GM23248 (cell line): ENCODE data around the gene OR3A1. TPM values are rescaled to one million over a fixed set of nuclear protein-coding genes. Genes with fewer than 3 reads are reported as not detected.
"Not testable (repeated sequence)": the region's sequence is repeated elsewhere in the genome, so short reads cannot be mapped to it uniquely, and the experiment has no call there.

Source experiments
- DNase-seq: peaks from one replicate; pipeline ENCODE4 v3.0.0-alpha.2; 2015
- H2AFZ ChIP-seq: fragments of 200-600 bp; sonication (generic); 2 replicates; pipeline ENCODE4 v1.6.1; 2016; ENCODE audit warnings: antibody characterized with exemption
- H3F3A ChIP-seq: fragments of 200-600 bp; sonication (generic); 2 replicates; pipeline ENCODE4 v1.6.1; 2016; ENCODE audit warnings: mild to moderate bottlenecking, antibody characterized with exemption, mixed run types; ENCODE audit not compliant: insufficient read depth
- H3K27ac ChIP-seq: fragments of 200-600 bp; sonication (generic); 2 replicates; pipeline ENCODE4 v1.5.1; 2016; ENCODE audit warnings: mild to moderate bottlenecking
- H3K27me3 ChIP-seq: fragments of 200-600 bp; sonication (generic); replicated peaks from 2 replicates; pipeline ENCODE4 v1.6.1; 2016; ENCODE audit warnings: mild to moderate bottlenecking; ENCODE audit not compliant: insufficient read depth
- H3K36me3 ChIP-seq: fragments of 200-600 bp; sonication (generic); 2 replicates; pipeline ENCODE4 v1.6.1; 2016; ENCODE audit warnings: low read depth, mild to moderate bottlenecking
- H3K4me1 ChIP-seq: fragments of 200-600 bp; sonication (generic); 2 replicates; pipeline ENCODE4 v1.6.1; 2016; ENCODE audit warnings: mild to moderate bottlenecking; ENCODE audit not compliant: insufficient read depth
- H3K4me2 ChIP-seq: fragments of 200-600 bp; sonication (generic); one replicate; pipeline ENCODE4 v1.6.1; 2016; ENCODE audit warnings: mild to moderate bottlenecking; ENCODE audit not compliant: unreplicated experiment
- H3K4me3 ChIP-seq: fragments of 200-600 bp; sonication (generic); 2 replicates; pipeline ENCODE4 v1.5.1; 2016; ENCODE audit warnings: mild to moderate bottlenecking
- H3K79me2 ChIP-seq: fragments of 200-600 bp; sonication (generic); 2 replicates; pipeline ENCODE4 v1.6.1; 2016; ENCODE audit warnings: mild to moderate bottlenecking; ENCODE audit not compliant: insufficient read depth
- H3K9ac ChIP-seq: fragments of 200-600 bp; sonication (generic); 2 replicates; pipeline ENCODE4 v1.6.1; 2016; ENCODE audit warnings: mild to moderate bottlenecking
- H3K9me2 ChIP-seq: fragments of 200-600 bp; sonication (generic); 2 replicates; pipeline ENCODE4 v1.6.1; 2016; ENCODE audit warnings: mixed run types, mild to moderate bottlenecking, moderate library complexity; ENCODE audit not compliant: insufficient read depth
- H3K9me3 ChIP-seq: fragments of 200-600 bp; sonication (generic); one replicate; pipeline ENCODE4 v1.6.1; 2017; ENCODE audit warnings: low read depth
- H4K20me1 ChIP-seq: fragments of 200-600 bp; sonication (generic); 2 replicates; pipeline ENCODE4 v1.6.0; 2016; ENCODE audit not compliant: insufficient read depth
- EZH2 ChIP-seq: fragments of 200-600 bp; sonication (generic); IDR thresholded peaks from 2 replicates; pipeline ENCODE4 v1.6.1; 2018; ENCODE audit warnings: antibody characterized with exemption, mild to moderate bottlenecking; ENCODE audit not compliant: insufficient read depth, poor library complexity, severe bottlenecking
- EZH2phosphoT487 ChIP-seq: fragments of 200-600 bp; sonication (generic); IDR thresholded peaks from 2 replicates; pipeline ENCODE4 v1.6.1; 2018; ENCODE audit warnings: antibody characterized with exemption, moderate library complexity, mild to moderate bottlenecking, low read depth; ENCODE audit not compliant: insufficient read depth
- WGBS, 2 experiments: methylation state at CpG; one replicate each; pipeline ENCODE4 v1.1.6; 2015 to 2017; ENCODE audit warnings: low lambda C conversion rate in 2 of 2, low coverage in 1 of 2; ENCODE audit errors: missing lambda C conversion rate in 2 of 2; 5-methylcytosine and 5-hydroxymethylcytosine counted together
- in situ Hi-C: fragments of 300-500 bp; cut with MboI; formaldehyde crosslinking; loops from 2 replicates; pipeline ENCODE4 v1.15.0; 2020
- polyA plus RNA-seq: library from polyadenylated mRNA; unstranded; fragments of >200 nt; fragmentation: Nextera tagmentation; extraction: Ambion mirVana; gene quantifications from 2 replicates; pipeline ENCODE4 v1.2.1, GENCODE V29; 2016
- total RNA-seq: library from RNA; depleted of rRNA; stranded (reverse); fragments of >200 nt; shearing (Covaris generic); gene quantifications from 2 replicates; pipeline ENCODE4 v1.2.3, GENCODE V29; 2014

Gene OR3A1
- total and polyA plus RNA-seq, 2 experiments from 2014 or later = not detected

DNA sequence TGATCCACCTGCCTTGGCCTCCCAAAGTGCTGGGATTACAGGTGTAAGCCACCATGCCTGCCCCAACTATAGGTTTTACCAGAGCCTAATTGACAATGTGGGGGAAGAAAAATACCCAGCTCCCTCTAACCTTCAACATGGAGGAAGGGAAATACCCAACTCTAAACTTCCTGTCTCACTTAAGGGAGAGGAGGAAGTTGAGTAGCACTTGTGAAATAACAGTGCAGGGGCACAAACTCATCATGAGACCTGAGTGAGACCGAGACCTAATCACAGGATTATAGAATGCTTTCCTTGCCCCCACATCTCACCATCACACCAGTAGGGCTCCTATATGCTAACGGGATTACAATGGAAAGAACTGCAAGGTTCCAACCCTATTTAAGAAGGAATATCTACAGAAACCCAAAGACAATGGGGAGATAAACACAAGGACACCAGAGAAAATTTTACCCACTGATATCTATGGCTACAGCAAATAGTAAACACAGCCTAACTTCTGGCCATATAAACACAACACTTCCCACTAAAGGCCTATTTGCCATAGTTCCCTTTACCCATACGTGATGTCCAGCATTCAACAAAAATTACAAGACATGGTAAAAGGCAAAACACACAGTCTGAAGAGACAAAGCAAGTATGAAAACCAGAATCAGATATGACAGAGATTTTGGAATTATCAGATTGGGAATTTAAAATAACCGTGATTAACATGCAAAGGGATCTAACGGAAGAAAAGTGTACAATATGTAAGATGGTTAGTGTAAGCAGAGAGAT, 26.9 kb downstream of the OR3A1 start:
- Histone ChIP-seq H3F3A (no peaks in the 10 kb centered on the region), H4K20me1 (no peaks in the 10 kb centered on the region), H3K4me2 (no peak overlapping the region), H3K9me2 (no peaks in the 10 kb centered on the region), H3K36me3 (no peaks in the 10 kb centered on the region), H3K27ac (no peak overlapping the region), H3K4me1 (no peaks in the 10 kb centered on the region), H3K79me2 (no peaks in the 10 kb centered on the region), H3K27me3 (no peaks in the 10 kb centered on the region), H3K9ac (no peak overlapping the region), H3K9me3 (no peaks in the 10 kb centered on the region), H3K4me3 (no peak overlapping the region), H2AFZ (no peak overlapping the region)
- no peak for TF ChIP-seq EZH2phosphoT487
- TF ChIP-seq EZH2 = no peak
- no peak for DNase-seq
- in situ Hi-C loops = no loop called here
- WGBS, 2 experiments = 27 to 28% methylated on average over 5 of the region's 5 CpGs

DNA sequence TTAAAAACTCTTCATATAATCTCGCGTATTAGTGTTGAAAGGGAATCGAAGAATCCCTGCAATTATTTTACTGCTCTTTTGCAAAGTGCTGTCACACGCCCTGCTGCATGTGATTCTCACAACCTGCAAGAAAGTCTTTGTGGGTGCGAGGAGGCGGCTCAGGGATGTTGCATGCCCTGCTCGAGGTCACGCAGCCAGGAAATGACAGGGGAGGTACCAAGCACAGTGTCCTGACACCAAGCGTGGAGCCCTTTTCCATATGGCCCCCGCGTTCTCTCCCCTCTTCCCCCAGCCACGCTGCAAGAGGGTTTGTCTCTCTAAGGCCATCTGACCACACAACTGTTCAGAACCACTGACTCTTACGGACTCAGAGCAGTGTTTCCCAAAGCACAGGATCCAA, 37.6 kb downstream of the OR3A1 start:
- Histone ChIP-seq H4K20me1 (no peaks in the 10 kb centered on the region), H3K79me2 (no peaks in the 10 kb centered on the region), H2AFZ (no peak overlapping the region), H3K4me1 (no peaks in the 10 kb centered on the region), H3K9me3 (no peaks in the 10 kb centered on the region), H3K27ac (no peak overlapping the region), H3K4me2 (no peak overlapping the region), H3F3A (no peaks in the 10 kb centered on the region), H3K9ac (no peak overlapping the region), H3K36me3 (no peaks in the 10 kb centered on the region), H3K27me3 (no peaks in the 10 kb centered on the region), H3K4me3 (no peak overlapping the region), H3K9me2 (no peaks in the 10 kb centered on the region)
- no peak for DNase-seq
- in situ Hi-C loops = no loop called here
- 33 to 39% methylated on average over 13 of the region's 13 CpGs for WGBS, 2 experiments
- TF ChIP-seq EZH2 (no peak), EZH2phosphoT487 (no peak)

DNA sequence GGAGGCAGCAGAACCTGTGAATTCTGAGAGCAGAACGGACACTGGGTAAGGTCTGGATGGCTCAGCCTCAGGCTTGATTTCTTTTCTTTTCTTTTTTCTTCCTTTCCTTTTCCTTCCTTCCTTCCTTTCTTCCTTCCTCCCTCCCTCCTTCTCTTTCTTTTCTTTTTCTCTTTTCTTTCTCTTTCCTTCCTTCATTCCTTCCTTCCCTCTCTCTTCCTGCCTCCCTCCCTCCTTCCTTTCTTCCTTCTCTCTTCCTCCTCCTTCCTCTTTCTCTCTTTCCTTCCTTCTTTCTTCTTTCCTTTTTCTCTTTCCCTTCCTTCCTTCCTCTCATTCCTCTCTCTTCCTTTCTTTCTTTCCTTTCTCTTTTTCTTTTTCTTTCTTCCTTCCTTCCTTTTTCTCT, 38.0 kb downstream of the OR3A1 start:
- Histone ChIP-seq H3K9ac (no peak overlapping the region), H3F3A (no peaks in the 10 kb centered on the region), H3K9me3 (no peaks in the 10 kb centered on the region), H3K4me1 (no peaks in the 10 kb centered on the region), H3K79me2 (no peaks in the 10 kb centered on the region), H3K4me2 (no peak overlapping the region), H3K4me3 (no peak overlapping the region), H2AFZ (no peak overlapping the region), H3K9me2 (no peaks in the 10 kb centered on the region), H3K36me3 (no peaks in the 10 kb centered on the region), H3K27me3 (no peaks in the 10 kb centered on the region), H4K20me1 (no peaks in the 10 kb centered on the region), H3K27ac (no peak overlapping the region)
- no peak for DNase-seq
- TF ChIP-seq EZH2phosphoT487 = no peak
- no peak for TF ChIP-seq EZH2
- 18 to 23% methylated on average over 1 of the region's 1 CpG for WGBS, 2 experiments
- in situ Hi-C loops = no loop called here

DNA sequence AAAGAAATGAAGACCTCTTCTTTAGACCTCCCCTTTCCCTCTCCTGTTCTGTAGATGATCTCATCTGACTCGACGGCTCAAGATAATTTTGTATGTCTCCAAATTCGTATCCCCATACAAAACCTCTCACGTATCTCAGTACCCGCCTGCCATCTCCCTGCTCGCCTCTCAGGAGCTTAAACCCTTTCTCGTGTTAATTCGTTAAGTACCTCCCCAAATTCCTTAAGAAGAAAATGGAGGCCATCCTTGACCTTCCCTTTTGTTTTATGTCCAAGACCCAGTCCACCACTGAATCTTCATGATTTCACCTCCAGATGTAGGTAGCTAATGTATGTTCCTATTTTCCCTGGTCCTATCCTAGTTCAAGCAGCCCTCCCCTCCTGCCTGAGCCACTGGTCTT, 41.6 kb downstream of the OR3A1 start:
- no peak overlapping the region for H3K9ac ChIP-seq
- DNase-seq = no peak
- no peak overlapping the region for H3K4me3 ChIP-seq
- H3K27ac ChIP-seq = no peak overlapping the region
- no peak overlapping the region for H3K4me2 ChIP-seq
- no peaks in the 10 kb centered on the region for H3K27me3 ChIP-seq
- H4K20me1 ChIP-seq = no peaks in the 10 kb centered on the region
- no peaks in the 10 kb centered on the region for H3F3A ChIP-seq
- in situ Hi-C loops = no loop called here
- no peaks in the 10 kb centered on the region for H3K36me3 ChIP-seq
- H3K9me3 ChIP-seq = no peaks in the 10 kb centered on the region
- 29 to 41% methylated on average over 8 of the region's 8 CpGs for WGBS, 2 experiments
- no peaks in the 10 kb centered on the region for H3K79me2 ChIP-seq
- TF ChIP-seq EZH2 (no peak), EZH2phosphoT487 (no peak)
- H2AFZ ChIP-seq = no peak overlapping the region
- no peaks in the 10 kb centered on the region for H3K9me2 ChIP-seq
- H3K4me1 ChIP-seq = no peaks in the 10 kb centered on the region

DNA sequence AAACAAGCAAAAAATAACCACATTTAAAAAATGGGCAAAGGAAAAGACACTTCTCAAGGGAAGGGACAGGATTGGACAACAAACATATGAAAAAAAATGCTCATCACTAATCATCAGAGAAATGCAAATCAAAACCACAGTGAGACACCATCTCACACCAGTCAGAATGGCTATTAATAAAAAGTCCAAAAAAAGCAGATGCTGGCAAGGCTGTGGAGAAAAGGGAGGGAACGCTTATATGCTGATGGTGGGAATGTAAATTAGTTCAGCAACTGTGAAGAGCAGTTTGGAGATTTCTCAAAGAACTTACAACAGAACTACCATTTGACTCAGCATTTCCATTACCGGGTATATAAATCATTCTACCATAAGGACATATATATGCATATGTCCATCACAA, 49.1 kb downstream of the OR3A1 start:
- H3F3A ChIP-seq, H3K9ac ChIP-seq, H3K79me2 ChIP-seq, H4K20me1 ChIP-seq, H3K27ac ChIP-seq, DNase-seq, H3K4me2 ChIP-seq, H3K36me3 ChIP-seq, H3K4me1 ChIP-seq, H3K27me3 ChIP-seq, H3K9me2 ChIP-seq, H2AFZ ChIP-seq, H3K4me3 ChIP-seq, H3K9me3 ChIP-seq, in situ Hi-C loops: not testable (repeated sequence)
- 6 to 43% methylated on average over 1 of the region's 2 CpGs for whole genome bisulfite sequencing, 2 experiments

DNA sequence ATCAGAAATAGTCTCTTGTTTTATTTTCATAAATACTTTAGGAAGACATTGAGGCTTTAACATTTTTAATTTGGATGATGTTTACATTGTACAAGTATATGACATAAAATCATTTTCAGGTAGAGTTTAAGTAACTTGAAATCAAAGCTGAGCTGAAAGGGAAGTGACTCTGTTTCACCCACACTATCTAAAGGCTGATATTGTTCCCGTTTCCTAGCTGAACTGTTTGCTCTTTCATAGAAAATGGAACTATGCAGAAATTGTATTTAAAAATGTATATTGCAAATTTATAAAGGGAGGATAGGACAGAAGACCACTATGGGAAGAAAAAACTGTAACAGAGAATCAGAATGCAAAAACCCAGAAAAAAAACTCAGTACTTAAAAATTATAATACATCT, 53.3 kb downstream of the OR3A1 start:
- DNase-seq, H3K9me3 ChIP-seq, H2AFZ ChIP-seq, H3K9ac ChIP-seq, H3K4me1 ChIP-seq, H3F3A ChIP-seq, H3K79me2 ChIP-seq, H3K27ac ChIP-seq, H4K20me1 ChIP-seq, H3K4me2 ChIP-seq, H3K27me3 ChIP-seq, H3K36me3 ChIP-seq, H3K9me2 ChIP-seq, H3K4me3 ChIP-seq, in situ Hi-C loops: not testable (repeated sequence)
- 0 to 10% methylated on average over 1 of the region's 1 CpG for WGBS, 2 experiments

DNA sequence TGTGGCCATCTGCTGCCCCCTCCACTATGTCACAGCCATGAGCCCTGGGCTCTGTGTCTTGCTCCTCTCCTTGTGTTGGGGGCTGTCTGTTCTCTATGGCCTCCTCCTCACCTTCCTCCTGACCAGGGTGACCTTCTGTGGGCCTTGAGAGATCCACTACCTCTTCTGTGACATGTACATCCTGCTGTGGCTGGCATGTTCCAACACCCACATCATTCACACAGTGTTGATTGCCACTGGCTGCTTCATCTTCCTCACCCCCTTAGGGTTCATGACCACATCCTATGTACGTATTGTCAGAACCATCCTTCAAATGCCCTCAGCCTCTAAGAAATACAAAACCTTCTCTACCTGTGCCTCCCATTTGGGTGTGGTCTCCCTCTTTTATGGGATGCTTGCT, 57.1 kb downstream of the OR3A1 start:
- H3K27me3 ChIP-seq, H3K9me3 ChIP-seq, H3K9me2 ChIP-seq, in situ Hi-C loops, H3K36me3 ChIP-seq, H3K4me2 ChIP-seq, DNase-seq, H3K9ac ChIP-seq, H3K27ac ChIP-seq, H2AFZ ChIP-seq, H3K79me2 ChIP-seq, H4K20me1 ChIP-seq, H3K4me1 ChIP-seq, H3K4me3 ChIP-seq, H3F3A ChIP-seq: not testable (repeated sequence)
- WGBS, 2 experiments = 32 to 43% methylated on average over 1 of the region's 1 CpG
